GM21619 (cell line): Measurements from ENCODE around the gene ROPN1L.
A peak's percentile ranks its signal among the peaks of the same experiment; 100 is the strongest.
"Not testable (repeated sequence)": the region's sequence is repeated elsewhere in the genome, so short reads cannot be mapped to it uniquely, and the experiment has no call there.

Experiments
- ATAC-seq: cut with Tn5 transposase; IDR thresholded peaks from one replicate; pipeline ENCODE4 v1.9.1; 2021; ENCODE audit not compliant: unreplicated experiment

Gene ROPN1L

GRCh38 chr5:10499776-10500175 lies 58.1 kb downstream of the ROPN1L start:
- ATAC-seq = no peak

- no peak for ATAC-seq
These were observed 59.0 kb downstream of the ROPN1L start for GRCh38 chr5:10500669-10501068.

DNA sequence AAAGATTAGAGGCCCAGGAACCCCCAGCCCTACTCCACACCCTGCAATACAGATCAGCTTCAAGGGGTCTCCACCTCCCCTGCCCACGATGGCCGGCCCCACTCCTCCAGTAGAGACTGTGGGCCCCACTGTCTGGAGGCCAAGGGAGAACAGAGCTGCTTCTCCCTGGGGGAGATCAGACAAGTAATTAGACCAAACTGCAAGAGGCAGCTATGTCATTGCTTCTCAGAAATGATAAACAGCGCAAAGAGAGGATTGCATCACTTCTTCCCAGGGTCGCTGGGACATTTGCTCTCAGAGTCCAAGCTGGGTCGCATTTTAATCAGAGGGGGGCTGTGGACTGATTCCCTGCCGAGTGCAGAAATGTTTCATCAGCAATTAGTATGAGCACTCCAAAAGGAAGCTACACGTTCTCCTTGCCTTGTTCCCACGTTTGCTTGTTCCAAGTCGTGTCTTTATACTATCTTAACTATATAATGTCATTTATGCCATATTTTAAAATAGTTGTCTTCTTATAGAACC lies 59.9 kb downstream of the ROPN1L start:
- no peak for ATAC-seq

GRCh38 chr5:10502130-10502529 lies 60.5 kb downstream of the ROPN1L start:
- ATAC-seq = no peak

DNA sequence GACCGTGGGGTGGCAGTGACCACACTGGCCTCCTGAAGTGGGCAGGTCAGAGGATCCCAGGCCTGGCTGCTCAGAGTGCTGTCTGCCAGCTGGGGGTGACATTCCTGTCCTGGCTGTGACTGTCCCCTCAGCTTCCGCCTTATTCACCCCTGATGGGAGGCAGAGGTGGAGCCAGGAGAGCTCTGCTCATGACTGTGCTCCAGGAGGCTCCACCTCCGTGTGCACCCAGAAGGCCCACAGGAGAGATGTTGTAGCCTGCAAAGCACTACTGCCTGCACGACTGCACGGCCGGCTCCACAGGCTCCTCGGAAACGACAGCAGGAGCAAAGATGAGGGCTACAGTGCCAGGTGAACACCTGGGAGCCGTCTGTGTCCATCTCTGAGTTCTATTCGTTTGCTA lies 60.9 kb downstream of the ROPN1L start:
- no peak for ATAC-seq

DNA sequence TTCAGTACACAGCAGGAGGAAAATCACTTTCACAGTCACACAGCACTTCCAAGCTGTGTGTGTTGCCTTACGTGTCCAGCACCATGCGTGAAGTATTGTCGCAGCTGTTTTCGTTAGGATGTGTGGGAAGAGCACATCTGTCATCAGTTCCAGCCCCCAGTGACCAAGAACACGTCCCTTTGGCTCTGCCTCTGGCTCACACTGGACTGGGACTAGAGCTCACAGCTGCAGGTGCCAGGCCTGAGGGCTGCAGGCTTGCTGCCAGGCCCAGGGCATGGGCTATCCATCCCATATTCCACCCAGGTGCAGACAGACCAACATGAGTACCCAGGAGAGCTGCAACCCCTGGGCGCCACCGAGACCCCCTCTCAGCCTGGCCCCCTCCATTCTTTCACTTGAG lies 61.6 kb downstream of the ROPN1L start:
- ATAC-seq = no peak

GRCh38 chr5:10503997-10504793 lies 62.5 kb downstream of the ROPN1L start:
- ATAC-seq = no peak

DNA sequence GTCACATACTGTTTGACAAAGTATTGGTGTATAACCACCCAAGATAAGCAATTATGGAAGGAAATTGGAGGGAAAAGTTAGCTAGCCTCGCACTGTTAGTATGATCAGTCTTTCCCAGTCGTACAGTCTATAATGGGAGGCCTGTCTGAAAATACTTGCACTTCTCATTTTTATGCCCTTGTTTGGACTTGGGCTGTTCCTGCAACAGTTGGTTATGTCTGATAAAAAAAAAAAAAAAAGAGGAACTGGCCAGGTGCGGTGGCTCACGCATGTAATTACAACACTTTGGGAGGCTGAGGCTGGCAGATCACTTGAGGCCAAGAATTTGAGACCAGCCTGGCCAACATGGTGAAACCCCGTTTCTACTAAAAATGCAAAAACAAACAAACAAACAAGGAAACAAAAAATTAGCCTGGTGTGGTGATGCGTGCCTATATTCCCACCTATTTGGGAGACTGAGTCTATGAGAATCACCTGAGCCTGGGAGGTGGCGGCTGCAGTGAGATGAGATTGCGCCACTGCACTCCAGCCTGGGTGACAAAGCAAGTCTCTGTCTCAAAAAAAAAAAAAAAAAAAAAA lies 63.9 kb downstream of the ROPN1L start:
- ATAC-seq = peak; percentile 62

DNA sequence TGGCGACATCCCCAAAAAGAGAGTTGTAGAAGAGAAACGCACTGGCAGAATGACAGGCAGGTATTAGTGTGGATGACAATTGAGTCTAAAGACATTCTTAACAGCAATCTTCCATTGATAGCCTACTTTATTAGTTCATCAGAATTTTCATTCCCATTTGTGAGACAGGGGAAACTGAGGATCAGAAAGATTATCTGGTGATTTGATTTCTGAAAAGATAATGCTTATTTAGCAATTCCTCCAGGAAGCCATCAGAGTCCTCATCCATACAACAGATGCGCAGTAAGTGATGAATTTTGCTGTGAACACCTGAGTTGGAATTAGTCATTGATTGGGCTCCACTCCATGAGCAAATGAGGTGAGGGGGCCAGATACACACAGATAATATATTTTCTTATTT lies 64.9 kb downstream of the ROPN1L start:
- no peak for ATAC-seq

DNA sequence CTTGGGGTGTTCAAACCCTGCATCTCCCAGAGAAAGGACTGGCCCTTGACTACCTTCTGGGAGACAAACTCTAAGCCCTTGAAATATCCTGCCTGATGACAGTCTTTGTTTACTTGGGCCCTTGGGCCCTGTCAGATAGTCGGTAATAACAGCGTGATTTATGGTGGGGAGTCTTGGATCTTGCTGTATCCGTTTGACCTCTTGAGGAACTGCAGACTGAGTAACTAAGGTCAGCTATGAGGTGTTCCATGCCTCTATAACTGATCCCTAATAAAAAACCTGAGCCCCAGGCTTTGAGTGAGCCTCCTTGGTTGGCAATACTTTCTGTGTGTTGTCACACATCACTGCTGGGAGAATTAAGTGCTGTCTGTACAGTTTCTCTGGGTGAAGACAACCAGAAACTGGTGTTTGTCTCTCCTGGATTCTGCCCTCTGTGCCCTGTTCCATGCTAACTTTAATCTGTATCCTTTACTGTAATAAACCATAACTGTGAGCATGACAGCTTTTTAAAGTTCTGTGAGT lies 66.0 kb downstream of the ROPN1L start:
- no peak for ATAC-seq

- no peak for ATAC-seq
These were observed 67.9 kb downstream of the ROPN1L start for GRCh38 chr5:10509575-10509974.

DNA sequence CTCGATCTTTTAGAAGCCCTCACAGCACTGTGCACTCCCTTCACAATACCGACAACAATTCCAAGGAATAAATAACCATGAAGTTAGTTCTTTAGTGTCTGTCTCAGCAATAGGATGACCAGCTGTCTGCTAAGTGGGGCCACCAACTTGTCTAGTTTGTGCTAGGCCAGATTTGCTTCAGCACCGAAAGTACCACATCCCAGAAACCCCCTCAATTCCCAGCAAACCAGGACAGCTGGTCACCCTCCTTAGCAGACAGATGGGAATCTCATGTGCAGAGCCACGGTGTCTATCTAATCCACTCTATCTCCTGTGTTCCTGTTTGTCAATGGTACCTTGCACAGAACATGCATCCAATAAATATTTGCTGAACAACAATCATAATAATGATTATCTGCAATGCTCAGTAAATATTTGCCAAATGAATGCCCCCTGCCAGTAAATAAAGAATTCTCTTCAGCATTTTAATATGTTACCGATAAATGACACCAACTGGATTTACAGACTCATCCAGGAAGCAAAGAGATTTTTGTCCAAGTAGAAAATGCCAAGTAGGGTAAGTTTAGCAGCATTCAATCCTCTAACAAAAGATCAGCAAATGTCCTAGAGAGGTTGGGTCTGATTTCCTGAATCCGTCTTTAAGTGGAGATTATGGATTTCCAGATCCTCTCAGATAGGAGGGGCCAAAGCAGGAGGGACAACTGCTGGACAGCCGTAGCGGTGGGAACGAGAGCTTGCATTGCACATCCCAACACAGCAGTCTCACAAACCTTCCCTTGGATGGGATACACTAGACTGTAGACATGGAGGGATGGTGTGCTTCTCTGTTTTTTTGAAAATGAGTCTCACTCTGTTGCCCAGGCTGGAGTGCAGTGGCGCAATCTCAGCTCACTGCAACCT lies 70.3 kb downstream of the ROPN1L start:
- no peak for ATAC-seq

- ATAC-seq = no peak
These were observed 72.1 kb downstream of the ROPN1L start for GRCh38 chr5:10513501-10514442.

DNA sequence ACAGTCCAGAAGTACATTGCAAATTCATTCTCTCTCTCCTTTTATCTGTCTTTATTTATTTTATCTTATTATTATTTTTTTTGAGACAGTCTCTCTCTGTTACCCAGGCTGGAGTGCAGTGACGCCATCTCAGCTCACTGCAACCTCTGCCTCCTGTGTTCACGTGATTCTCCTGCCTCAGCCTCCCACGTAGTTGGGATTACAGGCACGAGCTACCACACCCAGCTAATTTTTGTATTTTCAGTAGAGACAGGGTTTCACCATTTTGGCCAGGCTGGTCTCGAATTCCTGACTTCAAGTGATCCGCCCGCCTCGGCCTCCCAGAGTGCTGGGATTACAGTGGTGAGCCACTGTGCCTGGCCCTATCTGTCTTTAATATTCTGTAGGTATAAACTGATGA lies 72.9 kb downstream of the ROPN1L start:
- not testable (repeated sequence) for ATAC-seq
